ENCODE measurements around the gene MICAL2.
A peak's percentile ranks its signal among the peaks of the same experiment; 100 is the strongest.

The MICAL2 gene

GRCh38 chr11:12186701-12187100 lies 76.3 kb downstream of the MICAL2 start:
- DNase-seq (ENCODE audit: low read depth, low spot score) = no peak

- DNase-seq (ENCODE audit: low read depth, low spot score) = no peak
Observed at GRCh38 chr11:12187399-12187798, 77.0 kb downstream of the MICAL2 start.

GRCh38 chr11:12188548-12189317 lies 78.3 kb downstream of the MICAL2 start:
- no peak for DNase-seq (ENCODE audit: low read depth, low spot score)

- no peak for DNase-seq (ENCODE audit: low read depth, low spot score)
Observed at GRCh38 chr11:12189543-12190235, 79.3 kb downstream of the MICAL2 start.

GRCh38 chr11:12190511-12190910 lies 80.1 kb downstream of the MICAL2 start:
- DNase-seq (ENCODE audit: low read depth, low spot score) = no peak

- DNase-seq (ENCODE audit: low read depth, low spot score) = no peak
Observed at GRCh38 chr11:12192794-12193514, 82.6 kb downstream of the MICAL2 start.

GRCh38 chr11:12193515-12194336 lies 83.3 kb downstream of the MICAL2 start:
- DNase-seq (ENCODE audit: low read depth, low spot score) = no peak

- no peak for DNase-seq (ENCODE audit: low read depth, low spot score)
Observed at GRCh38 chr11:12195768-12196167, 85.4 kb downstream of the MICAL2 start.

- DNase-seq (ENCODE audit: low read depth, low spot score) = no peak
Observed at GRCh38 chr11:12196308-12196707, 85.9 kb downstream of the MICAL2 start.

- no peak for DNase-seq (ENCODE audit: low read depth, low spot score)
Observed at GRCh38 chr11:12196872-12197271, 86.5 kb downstream of the MICAL2 start.

- DNase-seq (ENCODE audit: low read depth, low spot score) = no peak
Observed at GRCh38 chr11:12198251-12199222, 88.1 kb downstream of the MICAL2 start.

- DNase-seq (ENCODE audit: low read depth, low spot score) = no peak
Observed at GRCh38 chr11:12199231-12199948, 89.0 kb downstream of the MICAL2 start.

GRCh38 chr11:12200279-12200990 lies 90.0 kb downstream of the MICAL2 start:
- peak; percentile 66 for DNase-seq (ENCODE audit: low read depth, low spot score)

- DNase-seq (ENCODE audit: low read depth, low spot score) = no peak
Observed at GRCh38 chr11:12200991-12201985, 90.9 kb downstream of the MICAL2 start.

- DNase-seq (ENCODE audit: low read depth, low spot score) = no peak
Observed at GRCh38 chr11:12202661-12203310, 92.4 kb downstream of the MICAL2 start.

- DNase-seq (ENCODE audit: low read depth, low spot score) = no peak
Observed at GRCh38 chr11:12204506-12204905, 94.1 kb downstream of the MICAL2 start.

- DNase-seq (ENCODE audit: low read depth, low spot score) = no peak
Observed at GRCh38 chr11:12205330-12205729, 94.9 kb downstream of the MICAL2 start.
